ENCODE data around the gene ZNF512B.

Gene ZNF512B

GRCh38 chr20:63958964-63959698 lies 10.6 kb downstream of the ZNF512B start:
- TF ChIP-seq ZFX (IDR thresholded peaks at IDR 0.05) (no peak), CTCF (conservative IDR thresholded peaks at IDR 0.05) (no peak)
- no peak overlapping the region for H3K27ac ChIP-seq

DNA sequence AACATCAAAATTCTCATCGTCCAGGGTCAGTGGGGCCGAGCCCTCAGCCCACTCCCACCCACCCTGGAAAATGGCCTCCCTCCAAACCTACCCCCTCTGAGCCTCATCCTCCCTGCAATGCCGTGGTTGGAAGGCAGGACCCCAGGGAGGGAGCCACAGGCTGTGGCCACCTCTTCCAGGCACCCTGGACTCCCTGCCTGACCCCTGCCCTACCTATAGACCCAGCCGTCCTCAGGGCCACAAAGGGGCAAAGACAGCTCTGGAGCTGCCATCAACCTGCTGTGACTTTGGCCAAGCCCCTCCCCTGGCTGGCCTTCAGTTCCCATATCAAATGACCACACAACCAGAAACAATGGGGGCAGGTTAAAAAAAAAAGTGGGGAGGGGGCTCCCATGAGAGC lies 11.3 kb downstream of the ZNF512B start:
- no peak for TF ChIP-seq CTCF (conservative IDR thresholded peaks at IDR 0.05)
- no peak for TF ChIP-seq ZFX (IDR thresholded peaks at IDR 0.05)
- H3K27ac ChIP-seq, result no peak overlapping the region

DNA sequence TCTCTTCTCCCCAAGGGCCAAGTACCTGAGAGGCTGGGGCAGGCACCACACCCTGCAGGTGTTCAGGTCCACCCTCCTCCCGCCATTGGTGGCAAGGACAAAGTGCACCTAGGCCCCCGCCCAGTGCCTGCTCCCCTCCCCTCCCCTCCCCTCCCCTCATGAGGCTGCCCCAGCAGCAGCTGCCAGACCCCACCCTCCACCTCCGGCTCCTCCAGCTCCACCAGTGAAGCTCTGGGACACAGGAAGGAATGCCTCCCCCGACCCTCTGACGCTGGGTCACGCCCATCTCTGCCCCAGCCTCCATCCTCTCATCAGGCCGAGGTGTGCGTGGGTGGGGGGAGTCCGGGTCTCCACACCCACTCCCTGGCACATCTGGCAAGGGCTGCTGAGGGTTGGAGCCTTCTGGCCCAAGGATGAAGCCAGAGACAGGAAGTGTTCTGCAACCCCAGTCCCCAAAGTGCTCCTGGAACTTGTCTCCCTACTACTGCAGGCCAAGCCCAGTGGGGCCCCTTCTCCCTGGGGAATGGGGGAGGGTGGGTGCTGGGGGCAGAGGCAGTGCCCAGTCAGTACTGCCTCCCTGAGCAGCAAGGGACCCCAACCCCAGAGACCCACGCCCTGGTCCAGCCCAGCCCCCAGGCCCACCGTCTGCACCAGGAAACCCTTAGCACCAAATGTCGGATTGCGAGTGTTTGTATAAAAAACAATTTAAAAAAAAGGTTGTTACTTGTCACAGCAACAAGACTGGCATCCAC lies 11.9 kb downstream of the ZNF512B start:
- TF ChIP-seq ZFX (IDR thresholded peaks at IDR 0.05), result no peak
- no peak for TF ChIP-seq CTCF (conservative IDR thresholded peaks at IDR 0.05)
- H3K27ac ChIP-seq, result peak overlapping the region; percentile 98

DNA sequence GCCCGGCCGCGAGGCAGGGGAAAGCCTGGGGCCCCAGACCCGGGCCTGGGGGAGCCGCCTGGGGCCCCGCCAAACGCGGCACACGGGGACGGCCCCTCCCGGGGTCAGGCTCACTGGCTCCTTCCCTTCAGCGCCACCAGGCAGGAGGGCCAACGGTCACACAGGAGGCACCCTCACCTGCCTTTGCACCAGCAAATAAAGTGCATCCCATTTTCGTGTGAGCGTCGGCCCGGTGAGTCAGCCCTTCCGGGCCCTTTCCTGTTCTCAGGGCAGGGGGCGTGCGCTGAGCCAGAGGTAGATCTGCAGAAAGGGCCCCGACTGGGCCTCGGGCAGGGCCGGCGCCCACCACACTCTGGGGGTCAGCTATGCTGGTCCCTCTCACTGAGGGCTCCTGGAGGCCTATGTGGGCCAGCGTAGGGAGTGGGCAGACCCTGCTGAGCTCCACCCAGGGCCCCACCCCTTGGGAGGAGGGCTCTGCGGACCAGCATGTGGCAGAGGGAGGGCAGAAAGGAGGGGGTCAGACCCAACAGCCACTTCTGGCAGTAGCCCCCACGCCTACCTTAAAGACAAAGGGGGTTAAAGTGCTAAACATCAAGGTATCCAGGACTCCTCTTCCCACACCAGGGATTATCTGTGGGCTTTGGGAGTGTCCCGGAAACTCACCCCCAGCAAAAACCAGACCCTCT lies 12.6 kb downstream of the ZNF512B start:
- TF ChIP-seq ZFX (IDR thresholded peaks at IDR 0.05) (peak; percentile 23; the same call in 1 of the 2 replicates), CTCF (conservative IDR thresholded peaks at IDR 0.05) (no peak)
- H3K27ac ChIP-seq, result peak overlapping the region; percentile 98

DNA sequence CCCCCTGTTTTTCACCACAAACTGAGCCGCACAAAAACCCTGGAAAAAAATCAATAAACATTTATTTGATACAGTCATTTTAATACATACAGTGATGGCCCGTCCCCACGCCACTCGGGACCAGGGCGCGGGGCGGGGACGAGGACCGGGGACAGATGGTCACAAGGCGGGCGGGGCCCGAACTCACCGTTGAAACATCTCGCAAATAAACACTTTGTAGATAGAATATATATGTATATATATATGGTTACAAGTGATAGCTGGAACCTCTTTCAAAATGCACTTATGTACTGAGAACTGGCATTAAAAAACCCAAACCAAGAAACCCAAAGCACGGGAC lies 13.1 kb downstream of the ZNF512B start:
- no peak for TF ChIP-seq ZFX (IDR thresholded peaks at IDR 0.05)
- no peak for TF ChIP-seq CTCF (conservative IDR thresholded peaks at IDR 0.05)
- peak overlapping the region; percentile 98 for H3K27ac ChIP-seq

DNA sequence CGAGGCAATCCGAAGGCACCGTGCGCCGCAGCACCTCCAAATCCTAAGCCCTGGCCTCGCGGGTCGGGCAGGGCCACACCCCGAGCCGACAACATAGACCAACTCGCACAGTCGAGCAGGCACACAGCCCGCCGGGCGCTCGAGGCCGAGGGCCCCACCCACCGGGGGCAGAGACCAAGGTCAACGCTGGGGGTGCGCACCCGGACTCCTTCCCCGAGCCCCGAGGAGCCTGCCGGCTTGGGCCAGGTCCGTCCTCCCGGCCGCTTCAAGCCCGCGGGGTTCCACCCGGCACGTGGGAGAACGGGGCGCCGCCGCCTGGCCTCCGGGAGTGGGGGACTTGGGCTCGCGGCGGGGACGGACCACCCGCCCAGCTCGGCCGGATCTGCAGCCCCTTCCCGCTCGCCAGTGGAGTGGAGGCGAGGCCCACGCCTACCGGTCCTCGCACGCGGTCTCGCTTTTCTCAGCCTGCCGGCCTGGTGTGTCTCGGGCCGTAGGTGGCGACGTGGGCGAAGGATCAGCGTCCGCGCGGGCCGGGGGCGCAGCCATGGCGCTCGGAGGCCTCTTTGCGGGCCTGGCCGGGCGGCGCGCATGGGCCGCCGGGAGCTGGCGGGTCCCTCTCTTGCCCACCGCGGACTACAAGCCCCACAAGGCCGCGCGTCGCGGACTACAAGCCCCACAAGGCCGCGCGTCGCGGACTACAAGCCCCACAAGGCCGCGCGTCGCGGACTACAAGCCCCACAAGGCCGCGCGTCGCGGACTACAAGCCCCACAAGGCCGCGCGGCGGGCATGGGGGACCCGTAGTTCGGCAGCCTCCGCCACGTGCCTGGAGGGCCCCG lies 13.7 kb downstream of the ZNF512B start, which contains the start of gene UCKL1:
UCKL1 (minus strand) TSS at position 590 of the 837 bp plus-strand sequence; CDS start at position 546, 44 bp downstream.
- TF ChIP-seq CTCF (conservative IDR thresholded peaks at IDR 0.05), result peak; percentile 34; the same call in 1 of the 2 replicates
- peak; percentile 97 for TF ChIP-seq ZFX (IDR thresholded peaks at IDR 0.05)

More for the DNA sequence above, 13.7 kb downstream of the ZNF512B start, which contains the start of gene UCKL1:
- peak within 1 kb of the TSS; percentile 98 for H3K27ac ChIP-seq

Measured in C4-2B (cell line).